Posterior cingulate gyrus (tissue), 11 donors: ENCODE data around the gene PIGM.

Source experiments
- DNase-seq, 10 donors: peaks; one replicate each; pipeline versions ENCODE4 v3.0.0 to v3.0.0-alpha.2; 2020 to 2021; ENCODE audit warnings: mixed read lengths in 3 of 10
- intact Hi-C: fragments of 100-400 bp; cut with DNase I; formaldehyde crosslinking; loops from one replicate; pipeline ENCODE4 v1.15.1; 2023

PIGM gene

GRCh38 chr1:160031365-160032164 lies at the start of gene PIGM:
Gene PIGM, minus strand, starts transcription at chr1:160031990. Its CDS starts 251 bp downstream, at chr1:160031739.
- intact Hi-C loops, result no loop called here
- peak; percentile 88 to 99 (median 92) for DNase-seq

DNA sequence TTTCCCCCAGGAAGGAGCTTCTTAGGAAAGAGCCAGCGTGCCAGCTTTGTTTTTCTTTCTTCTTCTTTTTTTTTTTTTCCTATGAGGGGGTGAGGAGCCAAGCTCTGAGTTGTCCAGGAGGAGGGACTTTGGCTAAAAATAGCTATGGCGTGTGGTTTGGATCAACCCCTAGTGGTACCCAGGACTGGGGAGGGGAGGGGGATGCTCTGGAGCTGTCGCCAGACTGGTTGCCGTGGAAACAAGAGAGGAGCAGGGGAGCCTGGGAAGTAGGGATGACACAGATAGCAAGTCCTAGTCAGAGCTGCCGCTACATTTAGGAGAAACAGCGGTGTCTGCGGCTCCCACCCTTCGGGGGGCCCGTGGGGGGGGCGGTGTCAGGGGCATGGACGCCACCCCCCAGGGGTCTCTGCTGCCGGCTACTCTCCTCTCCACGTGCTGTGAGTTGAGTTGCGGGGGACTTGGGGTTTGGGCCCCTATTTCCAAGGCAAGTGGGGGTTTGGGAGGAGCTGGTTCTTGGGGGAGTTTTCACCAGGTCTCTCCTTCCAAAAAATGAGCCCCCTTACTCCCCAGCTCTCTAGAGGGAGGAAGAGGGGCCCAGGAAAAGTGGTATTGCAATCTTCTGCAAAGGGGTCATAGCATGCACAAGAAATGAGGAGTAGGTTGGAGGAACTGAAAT lies 49.6 kb upstream of the PIGM start, which contains the start of gene KCNJ9:
Gene KCNJ9, plus strand, starts transcription at position 278 of the 676 bp plus-strand sequence. CDS start 2,493 bp downstream, outside the sequence.
- intact Hi-C loops, result no loop called here
- DNase-seq, result peak; percentile 80 to 98 (median 90)

DNA sequence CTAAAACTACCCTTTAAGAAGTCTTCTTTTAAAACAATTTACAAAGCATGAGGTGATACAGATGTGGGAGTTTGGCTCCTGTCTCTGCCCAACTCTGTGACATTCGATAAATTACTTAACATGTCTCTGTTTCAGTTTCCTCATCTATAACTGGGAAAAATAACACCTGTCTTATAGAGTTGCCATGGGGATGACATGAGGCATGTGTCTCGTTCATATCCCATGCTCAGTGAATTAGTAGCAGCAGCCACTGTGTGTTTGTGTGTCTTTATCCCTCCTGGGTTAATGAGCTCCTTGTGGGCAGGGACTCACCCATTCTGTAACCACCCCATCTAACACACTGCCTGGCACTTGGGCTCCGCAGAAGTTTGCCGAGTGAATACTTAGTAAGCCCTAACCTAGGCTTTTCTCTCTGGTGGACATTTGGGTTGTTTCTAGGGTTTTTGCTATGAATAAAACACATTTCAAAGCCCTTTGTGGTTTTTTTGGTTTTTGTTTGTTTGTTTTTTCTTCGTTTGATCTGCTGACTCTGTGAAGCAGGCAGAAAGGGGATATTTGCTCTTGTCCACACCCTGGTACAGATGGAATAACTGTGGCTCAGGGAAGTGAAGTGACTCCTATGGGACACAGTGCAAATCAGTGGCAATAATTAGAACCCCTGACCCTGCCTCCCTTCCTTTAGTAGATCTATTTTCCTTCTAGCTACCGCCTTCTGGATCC lies 48.8 kb upstream of the PIGM start:
- intact Hi-C loops, result no loop called here
- no peak for DNase-seq

DNA sequence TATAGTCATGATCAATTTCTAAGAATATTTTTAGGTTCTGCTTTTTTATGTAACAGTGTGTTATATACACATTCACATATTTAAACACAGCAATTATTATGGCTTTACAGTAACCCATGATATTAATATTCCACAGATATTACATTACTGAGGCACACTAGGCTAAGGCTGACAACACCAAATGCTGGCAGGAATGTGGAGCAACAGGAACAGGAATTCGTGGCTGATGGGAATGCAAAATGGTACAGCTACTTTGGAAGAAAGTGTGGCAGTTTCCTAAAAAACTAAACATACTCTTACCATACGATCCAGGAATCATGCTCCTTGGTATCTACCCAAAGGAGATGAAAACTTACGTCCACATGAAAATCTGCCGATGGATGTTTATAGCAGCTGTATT lies 47.7 kb upstream of the PIGM start:
- DNase-seq, result no peak
- intact Hi-C loops, result loop anchor here (2.0 kb wide), 1 partner anchor 33 kb away; no protein-coding TSS in a partner anchor

DNA sequence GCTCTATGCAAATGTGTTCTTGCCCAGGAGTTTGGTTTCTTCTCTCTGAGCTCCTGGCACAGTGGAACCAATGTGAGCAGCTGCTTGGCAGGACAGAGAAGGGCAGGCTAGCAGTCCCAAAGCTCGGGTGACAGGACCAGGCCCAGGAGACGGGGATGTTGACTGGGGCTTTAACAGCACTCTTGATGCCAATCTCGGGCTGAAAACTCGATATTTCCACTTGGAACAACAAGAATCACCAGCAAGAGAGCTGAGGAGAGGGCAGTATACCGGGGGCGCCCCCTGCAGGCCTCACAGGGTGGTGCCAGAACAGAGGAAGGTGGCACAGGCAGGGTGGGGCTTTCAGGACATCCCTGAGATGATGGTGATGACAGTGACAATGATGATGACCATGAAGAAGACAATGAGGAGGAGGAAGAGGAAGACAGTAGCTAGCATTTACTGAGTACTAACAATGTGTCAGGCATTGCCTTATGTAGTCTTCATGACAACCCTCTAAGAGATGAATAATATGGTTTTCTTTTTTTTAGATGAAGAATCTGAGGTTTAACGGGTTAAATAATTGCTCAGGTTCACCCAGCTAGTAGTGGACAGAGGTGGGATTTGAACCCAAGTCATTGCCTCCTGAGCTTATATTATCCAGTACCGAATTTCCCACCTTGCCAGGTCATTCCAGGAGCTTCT lies 46.9 kb upstream of the PIGM start:
- intact Hi-C loops, result loop anchor here (2.0 kb wide), 1 partner anchor 32 kb away; no protein-coding TSS in a partner anchor
- peak in 7 of 10 donors; percentile 55 to 96 (median 83) for DNase-seq

DNA sequence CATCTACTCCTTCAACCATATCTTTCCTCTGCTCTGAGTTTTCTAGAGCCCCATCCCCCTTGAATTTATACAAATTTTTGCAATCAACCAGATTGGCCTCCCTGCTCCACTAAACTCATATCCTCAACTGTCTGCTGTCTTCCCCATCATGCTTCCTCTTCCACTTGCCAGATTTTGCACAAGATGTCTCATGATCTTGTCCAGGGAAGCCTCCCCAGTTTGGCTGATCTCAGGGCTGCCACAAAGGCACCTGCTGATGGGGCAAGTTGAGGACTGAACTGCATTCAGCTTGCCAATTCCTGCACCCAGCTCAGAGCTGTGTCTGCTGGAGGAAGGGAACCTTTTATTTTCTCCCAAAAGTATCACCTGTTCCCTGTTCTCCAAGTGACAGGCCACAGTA lies 45.7 kb upstream of the PIGM start:
- no peak for DNase-seq
- intact Hi-C loops, result no loop called here

GRCh38 chr1:160076295-160076694 lies 44.5 kb upstream of the PIGM start:
- intact Hi-C loops, result no loop called here
- no peak for DNase-seq

DNA sequence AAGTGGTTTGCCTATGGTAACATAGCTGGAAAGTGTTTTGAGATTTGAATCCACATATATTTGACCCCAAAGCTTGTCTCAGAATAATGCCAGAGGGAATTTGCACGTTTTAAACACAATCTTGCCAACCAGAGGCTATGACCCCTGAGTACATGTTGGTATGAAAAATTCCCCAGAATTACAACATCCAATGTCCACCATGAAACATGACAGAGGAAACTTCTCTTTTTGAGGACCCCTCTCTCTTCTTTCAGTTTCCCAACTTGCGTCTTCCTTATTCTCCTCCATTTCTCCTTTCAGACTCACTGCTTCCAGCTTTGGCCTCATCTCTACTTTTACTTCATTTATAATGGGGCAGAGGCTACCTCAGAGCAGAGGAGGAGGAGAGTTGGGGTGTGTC lies 44.0 kb upstream of the PIGM start:
- intact Hi-C loops, result no loop called here
- no peak for DNase-seq

DNA sequence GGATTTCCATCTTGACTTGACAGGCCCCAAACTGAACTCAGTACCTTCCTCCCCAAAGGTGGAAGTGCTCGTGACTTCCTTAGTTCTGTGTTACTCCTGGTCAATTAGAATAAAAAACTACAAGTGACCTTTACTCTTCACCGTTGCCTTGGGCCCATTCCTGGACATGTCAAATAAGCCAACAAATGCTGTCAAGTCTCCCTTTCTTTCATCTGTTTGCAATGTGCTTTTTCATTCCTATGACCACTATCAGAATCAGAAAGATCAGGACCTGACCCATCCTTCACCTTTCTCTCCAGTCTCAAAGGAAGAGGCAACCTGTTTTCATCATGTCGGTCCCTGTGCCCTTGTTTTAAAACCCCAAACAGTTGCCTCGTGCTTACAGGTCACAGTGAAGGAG lies 43.1 kb upstream of the PIGM start:
- intact Hi-C loops, result no loop called here
- no peak for DNase-seq

GRCh38 chr1:160071289-160071688 lies 39.5 kb upstream of the PIGM start:
- no peak for DNase-seq
- intact Hi-C loops, result no loop called here

GRCh38 chr1:160070243-160071163 lies 38.7 kb upstream of the PIGM start:
- DNase-seq, result peak; percentile 88 to 98 (median 92)
- intact Hi-C loops, result no loop called here

GRCh38 chr1:160069460-160070231 lies 37.9 kb upstream of the PIGM start, which contains the start of gene KCNJ10:
Gene KCNJ10, minus strand, starts transcription at chr1:160070160. Its CDS starts 27,628 bp downstream, at chr1:160042532.
- peak in 1 of 10 donors; percentile 46 for DNase-seq
- intact Hi-C loops, result no loop called here

DNA sequence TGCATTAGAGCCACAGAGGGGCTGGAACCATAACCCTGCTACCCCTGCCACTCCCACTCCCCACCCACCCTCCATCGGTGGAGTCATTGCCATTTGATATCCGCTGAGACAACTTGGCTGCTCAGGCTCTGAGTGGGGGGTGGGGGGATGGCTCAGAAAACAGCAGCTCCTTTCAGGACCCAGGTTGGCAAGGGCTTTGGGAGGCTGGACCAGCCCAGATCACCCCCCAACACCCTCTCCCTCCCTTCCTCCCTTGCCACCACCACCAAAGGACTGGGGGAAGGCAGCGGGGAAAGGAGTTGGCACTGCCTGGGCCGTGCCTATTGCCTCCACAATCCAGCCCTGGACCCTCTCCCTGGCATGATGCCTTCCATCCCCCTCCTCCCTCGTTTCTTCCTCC lies 36.4 kb upstream of the PIGM start:
- DNase-seq, result peak; percentile 76 to 97 (median 86)

GRCh38 chr1:160066829-160067745 lies 35.3 kb upstream of the PIGM start:
- intact Hi-C loops, result no loop called here
- DNase-seq, result no peak

More for the DNA sequence above, 36.4 kb upstream of the PIGM start:
- intact Hi-C loops, result no loop called here

DNA sequence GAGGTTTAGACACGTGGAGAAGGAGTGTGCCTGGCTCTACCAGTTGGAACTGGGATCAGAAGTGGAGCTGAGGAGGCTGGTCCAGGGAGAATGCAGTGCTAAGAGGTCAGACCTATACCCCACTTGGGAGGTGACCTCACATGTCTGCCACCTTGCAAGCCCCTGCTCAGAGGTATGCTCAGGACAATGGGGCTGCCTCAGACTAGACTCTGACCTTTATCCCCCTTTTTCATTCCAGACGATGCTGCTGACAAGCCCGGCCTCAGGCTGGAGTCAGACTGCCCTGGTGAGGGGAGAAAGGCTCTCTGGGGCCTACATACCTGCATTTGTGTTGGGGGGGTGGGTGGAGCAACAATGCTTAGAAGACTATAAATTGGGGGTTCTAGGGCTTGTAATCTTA lies 33.0 kb upstream of the PIGM start:
- intact Hi-C loops, result no loop called here
- DNase-seq, result peak in 1 of 10 donors; percentile 31

GRCh38 chr1:160064164-160064563 lies 32.4 kb upstream of the PIGM start:
- DNase-seq, result no peak
- intact Hi-C loops, result no loop called here

- DNase-seq, result no peak
These were observed 31.4 kb upstream of the PIGM start for GRCh38 chr1:160063176-160063575.

DNA sequence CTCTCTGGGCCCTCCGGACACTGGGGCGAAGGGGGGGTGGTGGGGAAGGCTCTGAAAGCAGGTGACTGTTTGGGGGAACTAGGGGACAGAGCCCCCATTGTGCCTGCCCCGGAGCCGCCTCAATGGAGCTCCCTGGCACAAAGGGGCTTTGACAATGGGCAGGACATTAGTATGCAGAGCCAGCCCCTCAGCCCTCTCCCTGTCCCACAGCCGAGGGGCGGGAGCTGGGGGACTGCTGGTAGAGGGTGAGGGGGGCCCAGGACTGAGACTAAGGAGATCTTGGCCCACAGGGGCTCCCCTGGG lies 30.4 kb upstream of the PIGM start:
- peak; percentile 86 to 99 (median 94) for DNase-seq
- intact Hi-C loops, result no loop called here

More at GRCh38 chr1:160063176-160063575, 31.4 kb upstream of the PIGM start:
- intact Hi-C loops, result no loop called here
